Smooth muscle cell (in vitro differentiated cells): ENCODE data around the gene CABLES1. TPM values are rescaled to one million over a fixed set of nuclear protein-coding genes. Genes with fewer than 3 reads are reported as not detected.
"Not testable (repeated sequence)": the region's sequence is repeated elsewhere in the genome, so short reads cannot be mapped to it uniquely, and the experiment has no call there.

ENCODE experiments used
- DNase-seq: peaks from one replicate; lab custom pipeline; 2025; ENCODE audit not compliant: unreplicated experiment; lab: John Stamatoyannopoulos, UW
- H2AFZ ChIP-seq: fragments of 200-600 bp; sonication (generic); 2 replicates; pipeline ENCODE4 v1.6.0; 2016; ENCODE audit warnings: antibody characterized with exemption, low read depth, mild to moderate bottlenecking
- H3F3A ChIP-seq: fragments of 200-600 bp; sonication (generic); 2 replicates; pipeline ENCODE4 v1.6.0; 2017; ENCODE audit warnings: antibody characterized with exemption, low read depth
- H3K27ac ChIP-seq: fragments of 200-600 bp; sonication (generic); 2 replicates; pipeline ENCODE4 v1.5.1; 2016; ENCODE audit warnings: low read depth, mild to moderate bottlenecking
- H3K27me3 ChIP-seq: fragments of 200-600 bp; sonication (generic); 2 replicates; pipeline ENCODE4 v1.6.1; 2016; ENCODE audit warnings: low read depth, mild to moderate bottlenecking
- H3K36me3 ChIP-seq: fragments of 200-600 bp; sonication (generic); 2 replicates; pipeline ENCODE4 v1.5.1; 2016; ENCODE audit warnings: low read depth
- H3K4me1 ChIP-seq: fragments of 200-600 bp; sonication (generic); 2 replicates; pipeline ENCODE4 v1.5.1; 2016; ENCODE audit warnings: low read depth
- H3K4me2 ChIP-seq: fragments of 200-600 bp; sonication (generic); 2 replicates; pipeline ENCODE4 v1.6.0; 2016; ENCODE audit warnings: mild to moderate bottlenecking
- H3K4me3 ChIP-seq: fragments of 200-600 bp; sonication (generic); 2 replicates; pipeline ENCODE4 v1.5.1; 2016; ENCODE audit warnings: mild to moderate bottlenecking
- H3K79me2 ChIP-seq: fragments of 200-600 bp; sonication (generic); 2 replicates; pipeline ENCODE4 v1.6.0; 2016; ENCODE audit warnings: low read depth, mild to moderate bottlenecking
- H3K9ac ChIP-seq: fragments of 200-600 bp; sonication (generic); 2 replicates; pipeline ENCODE4 v1.6.0; 2016; ENCODE audit warnings: low read depth
- H3K9me3 ChIP-seq: fragments of 200-600 bp; sonication (generic); replicated peaks from 2 replicates; pipeline ENCODE4 v1.5.1; 2016; ENCODE audit warnings: low read depth
- H4K20me1 ChIP-seq: fragments of 200-600 bp; sonication (generic); 2 replicates; pipeline ENCODE4 v1.6.0; 2016; ENCODE audit warnings: low read depth
- CTCF ChIP-seq: fragments of 200-600 bp; sonication (generic); IDR thresholded peaks from 2 replicates; pipeline ENCODE4 v1.5.1; 2017; ENCODE audit warnings: borderline replicate concordance, mild to moderate bottlenecking, antibody characterized with exemption; ENCODE audit not compliant: insufficient read depth, poor library complexity, severe bottlenecking
- WGBS: methylation state at CpG from one replicate; pipeline ENCODE4 v1.1.7; 2016; ENCODE audit warnings: low lambda C conversion rate; 5-methylcytosine and 5-hydroxymethylcytosine counted together
- polyA plus RNA-seq: library from polyadenylated mRNA; unstranded; fragments of >200 nt; fragmentation: Nextera tagmentation; extraction: Ambion mirVana; gene quantifications from 2 replicates; pipeline ENCODE4 v1.2.1, GENCODE V29; 2016
- total RNA-seq: library from RNA; depleted of rRNA; stranded (reverse); fragments of >200 nt; gene quantifications from 2 replicates; pipeline ENCODE4 v1.2.3, GENCODE V29; 2014

The CABLES1 gene
- total and polyA plus RNA-seq, 2 experiments from 2014 or later = 1.2 to 2.4 TPM

- DNase-seq = no peak
- H3K27ac ChIP-seq = no peak overlapping the region
- no peaks in the 10 kb centered on the region for H3K79me2 ChIP-seq
- H3K4me2 ChIP-seq = no peak overlapping the region
- WGBS = 92% methylated on average over 20 of the region's 20 CpGs
- H3K4me1 ChIP-seq = no peaks in the 10 kb centered on the region
- H2AFZ ChIP-seq = no peak overlapping the region
- no peaks in the 10 kb centered on the region for H3K36me3 ChIP-seq
- no peaks in the 10 kb centered on the region for H3K27me3 ChIP-seq
- H3K9me3 ChIP-seq = no peaks in the 10 kb centered on the region
- H4K20me1 ChIP-seq = no peaks in the 10 kb centered on the region
- no peak for TF ChIP-seq CTCF
- no peak overlapping the region for H3K4me3 ChIP-seq
- H3F3A ChIP-seq = no peaks in the 10 kb centered on the region
- H3K9ac ChIP-seq = no peak overlapping the region
Measured at GRCh38 chr18:23266717-23267446, 131.6 kb downstream of the CABLES1 start.

DNA sequence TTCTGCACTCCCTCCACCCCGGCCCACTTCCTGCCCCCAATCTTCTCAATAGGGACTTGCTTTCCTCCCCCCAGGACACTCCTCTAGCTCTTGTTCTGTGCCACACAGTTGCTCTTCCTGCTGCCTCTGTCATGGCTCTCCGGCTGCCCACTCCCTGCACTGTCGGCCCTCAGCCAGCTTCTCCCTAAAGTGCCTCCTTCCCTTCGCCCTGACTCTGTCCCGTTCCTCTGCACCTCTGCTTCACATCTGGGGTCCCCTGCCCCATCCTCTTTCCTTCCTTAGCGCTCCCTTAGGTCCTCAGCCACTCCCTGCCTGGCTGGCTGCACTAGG, 132.1 kb downstream of the CABLES1 start:
- 95% methylated on average over 6 of the region's 6 CpGs for WGBS
- H3K4me2 ChIP-seq = no peak overlapping the region
- no peaks in the 10 kb centered on the region for H3K27me3 ChIP-seq
- H3K4me3 ChIP-seq = no peak overlapping the region
- H3K36me3 ChIP-seq = no peaks in the 10 kb centered on the region
- no peaks in the 10 kb centered on the region for H3K4me1 ChIP-seq
- no peaks in the 10 kb centered on the region for H3K79me2 ChIP-seq
- H3K9me3 ChIP-seq = no peaks in the 10 kb centered on the region
- no peaks in the 10 kb centered on the region for H4K20me1 ChIP-seq
- H2AFZ ChIP-seq = no peak overlapping the region
- no peaks in the 10 kb centered on the region for H3F3A ChIP-seq
- H3K27ac ChIP-seq = no peak overlapping the region
- DNase-seq = no peak
- no peak overlapping the region for H3K9ac ChIP-seq
- TF ChIP-seq CTCF = no peak

- no peaks in the 10 kb centered on the region for H3K9me3 ChIP-seq
- no peaks in the 10 kb centered on the region for H3K27me3 ChIP-seq
- H3F3A ChIP-seq = no peaks in the 10 kb centered on the region
- H2AFZ ChIP-seq = no peak overlapping the region
- no peaks in the 10 kb centered on the region for H3K36me3 ChIP-seq
- TF ChIP-seq CTCF = no peak
- no peak overlapping the region for H3K27ac ChIP-seq
- no peak overlapping the region for H3K4me2 ChIP-seq
- H3K9ac ChIP-seq = no peak overlapping the region
- DNase-seq = no peak
- H3K4me3 ChIP-seq = no peak overlapping the region
- no peaks in the 10 kb centered on the region for H3K79me2 ChIP-seq
- H4K20me1 ChIP-seq = no peaks in the 10 kb centered on the region
- H3K4me1 ChIP-seq = no peaks in the 10 kb centered on the region
- WGBS = 95% methylated on average over 8 of the region's 8 CpGs
Measured at GRCh38 chr18:23268641-23269040, 133.4 kb downstream of the CABLES1 start.

DNA sequence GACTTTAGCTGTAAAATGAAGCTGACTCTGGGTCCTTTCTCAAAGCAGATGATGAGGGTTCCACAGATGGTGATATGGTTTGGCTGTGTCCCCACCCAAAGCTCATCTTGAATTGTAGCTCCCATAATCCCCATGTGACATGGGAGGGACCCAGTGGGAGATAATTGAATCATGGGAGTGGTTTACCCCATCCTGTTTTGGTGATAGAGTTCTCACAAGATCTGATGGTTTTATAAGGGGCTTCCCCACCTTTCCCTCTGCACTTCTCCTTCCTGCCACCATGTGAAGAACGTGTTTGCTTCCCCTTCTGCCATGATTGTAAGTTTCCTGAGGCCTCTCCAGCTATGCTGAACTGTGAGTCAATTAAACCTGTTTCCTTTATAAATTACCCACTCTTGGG, 133.8 kb downstream of the CABLES1 start:
- not testable (repeated sequence) for H3K27ac ChIP-seq, DNase-seq, H3K9me3 ChIP-seq, H3K79me2 ChIP-seq, H3K36me3 ChIP-seq, H3K4me1 ChIP-seq, H4K20me1 ChIP-seq, H2AFZ ChIP-seq, H3K4me3 ChIP-seq, H3F3A ChIP-seq, H3K9ac ChIP-seq, H3K4me2 ChIP-seq, H3K27me3 ChIP-seq
- WGBS = 100% methylated on average over 1 of the region's 1 CpG
